ENCODE data around the gene HID1.

Gene HID1

GRCh38 chr17:74972107-74972972 lies at the start of gene HID1:
Gene HID1 (minus strand): TSS chr17:74972759. CDS start chr17:74972656, 103 bp downstream.
- Histone ChIP-seq H3K9me3 (ENCODE audit: low read length) (no peaks in the 10 kb centered on the region), H3K27ac (ENCODE audit: low read depth, low read length) (no peak within 1 kb of the TSS), H3K9ac (ENCODE audit: low read length) (no peak within 1 kb of the TSS), H3K27me3 (ENCODE audit: control insufficient read depth in 1 of 2, insufficient read depth in 2 of 2, low read length in 2 of 2) (peaks cover 0 to 18% of the 10 kb centered on the region in 2 donors), H3K4me1 (ENCODE audit: insufficient read depth, low read length) (peaks cover 4% of the 10 kb centered on the region), H3K4me3 (ENCODE audit: low read depth in 1 of 2, low read length in 2 of 2) (peak within 1 kb of the TSS; percentile 32 to 74), H3K36me3 (ENCODE audit: insufficient read depth, low read length) (no peaks in the 10 kb centered on the region)

- H3K4me3 ChIP-seq (ENCODE audit: low read depth in 1 of 2, low read length in 2 of 2), result no peak overlapping the region
- H3K9me3 ChIP-seq (ENCODE audit: low read length), result no peaks in the 10 kb centered on the region
- no peak overlapping the region for H3K27ac ChIP-seq (ENCODE audit: low read depth, low read length)
- peaks cover 33% of the 10 kb centered on the region for H3K36me3 ChIP-seq (ENCODE audit: insufficient read depth, low read length)
- H3K27me3 ChIP-seq (ENCODE audit: control insufficient read depth in 1 of 2, insufficient read depth in 2 of 2, low read length in 2 of 2), result no peaks in the 10 kb centered on the region
- H3K4me1 ChIP-seq (ENCODE audit: insufficient read depth, low read length), result no peaks in the 10 kb centered on the region
- H3K9ac ChIP-seq (ENCODE audit: low read length), result no peak overlapping the region
Measured at GRCh38 chr17:75020331-75021110, 48.0 kb upstream of the HID1 start.

- no peaks in the 10 kb centered on the region for H3K9me3 ChIP-seq (ENCODE audit: low read length)
- H3K27ac ChIP-seq (ENCODE audit: low read depth, low read length), result no peak overlapping the region
- H3K4me3 ChIP-seq (ENCODE audit: low read depth in 1 of 2, low read length in 2 of 2), result no peak overlapping the region
- no peak overlapping the region for H3K9ac ChIP-seq (ENCODE audit: low read length)
- no peaks in the 10 kb centered on the region for H3K27me3 ChIP-seq (ENCODE audit: control insufficient read depth in 1 of 2, insufficient read depth in 2 of 2, low read length in 2 of 2)
- peaks cover 33% of the 10 kb centered on the region for H3K36me3 ChIP-seq (ENCODE audit: insufficient read depth, low read length)
- no peaks in the 10 kb centered on the region for H3K4me1 ChIP-seq (ENCODE audit: insufficient read depth, low read length)
Measured at GRCh38 chr17:75019710-75020109, 47.2 kb upstream of the HID1 start.

- peaks cover 33% of the 10 kb centered on the region for H3K36me3 ChIP-seq (ENCODE audit: insufficient read depth, low read length)
- H3K27me3 ChIP-seq (ENCODE audit: control insufficient read depth in 1 of 2, insufficient read depth in 2 of 2, low read length in 2 of 2), result no peaks in the 10 kb centered on the region
- H3K27ac ChIP-seq (ENCODE audit: low read depth, low read length), result no peak overlapping the region
- no peak overlapping the region for H3K4me3 ChIP-seq (ENCODE audit: low read depth in 1 of 2, low read length in 2 of 2)
- H3K4me1 ChIP-seq (ENCODE audit: insufficient read depth, low read length), result no peaks in the 10 kb centered on the region
- no peaks in the 10 kb centered on the region for H3K9me3 ChIP-seq (ENCODE audit: low read length)
- no peak overlapping the region for H3K9ac ChIP-seq (ENCODE audit: low read length)
Measured at GRCh38 chr17:75019146-75019545, 46.6 kb upstream of the HID1 start.

GRCh38 chr17:75013092-75013559 lies 40.6 kb upstream of the HID1 start:
- Histone ChIP-seq H3K4me3 (ENCODE audit: low read depth in 1 of 2, low read length in 2 of 2) (peak overlapping the region; percentile 76 to 96), H3K9ac (ENCODE audit: low read length) (peak overlapping the region; percentile 22), H3K4me1 (ENCODE audit: insufficient read depth, low read length) (peaks cover 30% of the 10 kb centered on the region), H3K9me3 (ENCODE audit: low read length) (no peaks in the 10 kb centered on the region), H3K36me3 (ENCODE audit: insufficient read depth, low read length) (peaks cover 7% of the 10 kb centered on the region), H3K27me3 (ENCODE audit: control insufficient read depth in 1 of 2, insufficient read depth in 2 of 2, low read length in 2 of 2) (no peaks in the 10 kb centered on the region), H3K27ac (ENCODE audit: low read depth, low read length) (peak overlapping the region; percentile 100)

- no peaks in the 10 kb centered on the region for H3K27me3 ChIP-seq (ENCODE audit: control insufficient read depth in 1 of 2, insufficient read depth in 2 of 2, low read length in 2 of 2)
- H3K27ac ChIP-seq (ENCODE audit: low read depth, low read length), result peak within 1 kb of the TSS; percentile 100
- peaks cover 30% of the 10 kb centered on the region for H3K4me1 ChIP-seq (ENCODE audit: insufficient read depth, low read length)
- peak within 1 kb of the TSS; percentile 90 for H3K9ac ChIP-seq (ENCODE audit: low read length)
- H3K36me3 ChIP-seq (ENCODE audit: insufficient read depth, low read length), result peaks cover 7% of the 10 kb centered on the region
- H3K9me3 ChIP-seq (ENCODE audit: low read length), result no peaks in the 10 kb centered on the region
- peak within 1 kb of the TSS; percentile 76 to 96 for H3K4me3 ChIP-seq (ENCODE audit: low read depth in 1 of 2, low read length in 2 of 2)
Measured at GRCh38 chr17:75012346-75013091, 40.0 kb upstream of the HID1 start, which contains the start of gene MRPL58. Gene MRPL58 (plus strand): TSS chr17:75012670. CDS start chr17:75012687, 17 bp downstream.

GRCh38 chr17:75012096-75012345 lies 39.5 kb upstream of the HID1 start:
- H3K27me3 ChIP-seq (ENCODE audit: control insufficient read depth in 1 of 2, insufficient read depth in 2 of 2, low read length in 2 of 2), result no peaks in the 10 kb centered on the region
- H3K9ac ChIP-seq (ENCODE audit: low read length), result peak overlapping the region; percentile 90
- peak overlapping the region; percentile 76 to 96 for H3K4me3 ChIP-seq (ENCODE audit: low read depth in 1 of 2, low read length in 2 of 2)

GRCh38 chr17:75011401-75012095 lies 39.0 kb upstream of the HID1 start:
- no peaks in the 10 kb centered on the region for H3K27me3 ChIP-seq (ENCODE audit: control insufficient read depth in 1 of 2, insufficient read depth in 2 of 2, low read length in 2 of 2)
- H3K4me3 ChIP-seq (ENCODE audit: low read depth in 1 of 2, low read length in 2 of 2), result peak overlapping the region; percentile 76 to 96
- H3K9ac ChIP-seq (ENCODE audit: low read length), result peak overlapping the region; percentile 90
- peak overlapping the region; percentile 100 for H3K27ac ChIP-seq (ENCODE audit: low read depth, low read length)
- peaks cover 30% of the 10 kb centered on the region for H3K4me1 ChIP-seq (ENCODE audit: insufficient read depth, low read length)
- H3K9me3 ChIP-seq (ENCODE audit: low read length), result no peaks in the 10 kb centered on the region
- H3K36me3 ChIP-seq (ENCODE audit: insufficient read depth, low read length), result peaks cover 5% of the 10 kb centered on the region

More at GRCh38 chr17:75012096-75012345, 39.5 kb upstream of the HID1 start:
- H3K4me1 ChIP-seq (ENCODE audit: insufficient read depth, low read length), result peaks cover 30% of the 10 kb centered on the region
- H3K36me3 ChIP-seq (ENCODE audit: insufficient read depth, low read length), result peaks cover 7% of the 10 kb centered on the region
- no peaks in the 10 kb centered on the region for H3K9me3 ChIP-seq (ENCODE audit: low read length)
- H3K27ac ChIP-seq (ENCODE audit: low read depth, low read length), result peak overlapping the region; percentile 100

GRCh38 chr17:75010683-75011400 lies 38.3 kb upstream of the HID1 start:
- H3K36me3 ChIP-seq (ENCODE audit: insufficient read depth, low read length), result no peaks in the 10 kb centered on the region
- peak overlapping the region; percentile 90 for H3K9ac ChIP-seq (ENCODE audit: low read length)
- no peaks in the 10 kb centered on the region for H3K27me3 ChIP-seq (ENCODE audit: control insufficient read depth in 1 of 2, insufficient read depth in 2 of 2, low read length in 2 of 2)
- H3K27ac ChIP-seq (ENCODE audit: low read depth, low read length), result peak overlapping the region; percentile 100
- H3K4me1 ChIP-seq (ENCODE audit: insufficient read depth, low read length), result peaks cover 30% of the 10 kb centered on the region
- peak overlapping the region; percentile 76 to 96 for H3K4me3 ChIP-seq (ENCODE audit: low read depth in 1 of 2, low read length in 2 of 2)
- no peaks in the 10 kb centered on the region for H3K9me3 ChIP-seq (ENCODE audit: low read length)

GRCh38 chr17:75009139-75009724 lies 36.7 kb upstream of the HID1 start:
- Histone ChIP-seq H3K9ac (ENCODE audit: low read length) (no peak overlapping the region), H3K9me3 (ENCODE audit: low read length) (no peaks in the 10 kb centered on the region), H3K27me3 (ENCODE audit: control insufficient read depth in 1 of 2, insufficient read depth in 2 of 2, low read length in 2 of 2) (no peaks in the 10 kb centered on the region), H3K4me1 (ENCODE audit: insufficient read depth, low read length) (peaks cover 30% of the 10 kb centered on the region), H3K4me3 (ENCODE audit: low read depth in 1 of 2, low read length in 2 of 2) (no peak overlapping the region), H3K36me3 (ENCODE audit: insufficient read depth, low read length) (no peaks in the 10 kb centered on the region), H3K27ac (ENCODE audit: low read depth, low read length) (no peak overlapping the region)
